GM19043 (cell line): Measurements from ENCODE around the gene CNRIP1.

ENCODE experiments used
- ATAC-seq: cut with Tn5 transposase; IDR thresholded peaks from one replicate; pipeline ENCODE4 v1.9.1; 2021; ENCODE audit warnings: low read depth; ENCODE audit not compliant: unreplicated experiment

CNRIP1 gene

GRCh38 chr2:68293755-68294154 is 26.0 kb downstream of the CNRIP1 start:
- no peak for ATAC-seq

- no peak for ATAC-seq
Measured at GRCh38 chr2:68293024-68293423, 26.7 kb downstream of the CNRIP1 start.

GRCh38 chr2:68292108-68292710 is 27.5 kb downstream of the CNRIP1 start:
- ATAC-seq: peak; percentile 47

- no peak for ATAC-seq
Measured at GRCh38 chr2:68291314-68291713, 28.4 kb downstream of the CNRIP1 start.

GRCh38 chr2:68290901-68291300 is 28.8 kb downstream of the CNRIP1 start:
- no peak for ATAC-seq

GRCh38 chr2:68287580-68288441 is 31.9 kb downstream of the CNRIP1 start:
- ATAC-seq: no peak

GRCh38 chr2:68284896-68285295 is 34.9 kb downstream of the CNRIP1 start:
- no peak for ATAC-seq

GRCh38 chr2:68283419-68283812 is 36.3 kb downstream of the CNRIP1 start:
- no peak for ATAC-seq

GRCh38 chr2:68282811-68283418 is 36.8 kb downstream of the CNRIP1 start:
- ATAC-seq: no peak

- ATAC-seq: no peak
Measured at GRCh38 chr2:68280796-68281195, 39.0 kb downstream of the CNRIP1 start.

- no peak for ATAC-seq
Measured at GRCh38 chr2:68280348-68280747, 39.4 kb downstream of the CNRIP1 start.

GRCh38 chr2:68279691-68280090 is 40.1 kb downstream of the CNRIP1 start:
- ATAC-seq: no peak

GRCh38 chr2:68278169-68278568 is 41.6 kb downstream of the CNRIP1 start:
- no peak for ATAC-seq

GRCh38 chr2:68274022-68274421 is 45.7 kb downstream of the CNRIP1 start:
- ATAC-seq: no peak

GRCh38 chr2:68272246-68272994 is 47.3 kb downstream of the CNRIP1 start:
- ATAC-seq: no peak

- ATAC-seq: no peak
Measured at GRCh38 chr2:68266655-68267054, 53.1 kb downstream of the CNRIP1 start.

GRCh38 chr2:68263632-68264031 is 56.1 kb downstream of the CNRIP1 start:
- no peak for ATAC-seq

GRCh38 chr2:68258851-68259250 is 60.9 kb downstream of the CNRIP1 start:
- no peak for ATAC-seq

GRCh38 chr2:68256093-68256450 is 63.7 kb downstream of the CNRIP1 start:
- ATAC-seq: no peak

GRCh38 chr2:68253219-68254068 is 66.3 kb downstream of the CNRIP1 start:
- no peak for ATAC-seq
